Hepatocyte (in vitro differentiated cells): ENCODE results near the gene CSNK2A1. TPM values are rescaled to one million over a fixed set of nuclear protein-coding genes. Genes with fewer than 3 reads are reported as not detected.

Experiments used
- DNase-seq: peaks from one replicate; pipeline ENCODE4 v3.0.0-alpha.2; 2016; ENCODE audit warnings: low spot score
- H2AFZ ChIP-seq: fragments of 200-600 bp; sonication (generic); 2 replicates; pipeline ENCODE4 v1.6.0; 2016; ENCODE audit warnings: antibody characterized with exemption, mild to moderate bottlenecking
- H3K27ac ChIP-seq: fragments of 200-600 bp; sonication (generic); 2 replicates; pipeline ENCODE4 v1.5.1; 2016; ENCODE audit warnings: mild to moderate bottlenecking
- H3K27me3 ChIP-seq: fragments of 200-600 bp; sonication (generic); 2 replicates; pipeline ENCODE4 v1.6.1; 2016
- H3K36me3 ChIP-seq: fragments of 200-600 bp; sonication (generic); replicated peaks from 2 replicates; pipeline ENCODE4 v1.5.1; 2016; ENCODE audit warnings: low read depth; ENCODE audit not compliant: insufficient read depth
- H3K4me1 ChIP-seq: fragments of 200-600 bp; sonication (generic); 2 replicates; pipeline ENCODE4 v1.5.1; 2016; ENCODE audit warnings: mild to moderate bottlenecking, moderate library complexity; ENCODE audit not compliant: insufficient read depth
- H3K4me2 ChIP-seq: fragments of 200-600 bp; sonication (generic); 2 replicates; pipeline ENCODE4 v1.6.0; 2016
- H3K4me3 ChIP-seq: fragments of 200-600 bp; sonication (generic); 2 replicates; pipeline ENCODE4 v1.5.1; 2016; ENCODE audit warnings: mild to moderate bottlenecking
- H3K79me2 ChIP-seq: fragments of 200-600 bp; sonication (generic); 2 replicates; pipeline ENCODE4 v1.6.0; 2017; ENCODE audit warnings: mild to moderate bottlenecking
- H3K9me2 ChIP-seq: fragments of 200-600 bp; sonication (generic); replicated peaks from 2 replicates; pipeline ENCODE4 v1.6.0; 2017; ENCODE audit warnings: mild to moderate bottlenecking; ENCODE audit not compliant: insufficient read depth
- H3K9me3 ChIP-seq: fragments of 200-600 bp; sonication (generic); 2 replicates; pipeline ENCODE4 v1.5.1; 2016; ENCODE audit warnings: low read depth, mild to moderate bottlenecking
- H4K20me1 ChIP-seq: fragments of 200-600 bp; sonication (generic); 2 replicates; pipeline ENCODE4 v1.6.0; 2016; ENCODE audit warnings: mild to moderate bottlenecking; ENCODE audit not compliant: insufficient read depth, poor library complexity, severe bottlenecking
- EZH2 ChIP-seq: fragments of 200-600 bp; sonication (generic); IDR thresholded peaks from 2 replicates; pipeline ENCODE4 v1.6.1; 2016; ENCODE audit warnings: antibody characterized with exemption, mild to moderate bottlenecking, borderline replicate concordance
- EZH2phosphoT487 ChIP-seq: fragments of 200-600 bp; sonication (generic); IDR thresholded peaks from one replicate; pipeline ENCODE4 v1.6.1; 2018; ENCODE audit warnings: antibody characterized with exemption, mild to moderate bottlenecking, low read depth, moderate library complexity; ENCODE audit not compliant: unreplicated experiment, severe bottlenecking
- WGBS: methylation state at CpG from one replicate; pipeline ENCODE4 v1.1.6; 2016; ENCODE audit warnings: low lambda C conversion rate; ENCODE audit errors: missing lambda C conversion rate; 5-methylcytosine and 5-hydroxymethylcytosine counted together
- polyA plus RNA-seq: library from polyadenylated mRNA; unstranded; fragments of >200 nt; fragmentation: Nextera tagmentation; extraction: Ambion mirVana; gene quantifications from 2 replicates; pipeline ENCODE4 v1.2.1, GENCODE V29; 2016
- total RNA-seq: library from RNA; depleted of rRNA; stranded (reverse); fragments of >200 nt; gene quantifications from 2 replicates; pipeline ENCODE4 v1.2.3, GENCODE V29; 2014
- TF ChIP-seq, protein P1 (sequence below): fragments of 200-600 bp; sonication (generic); IDR thresholded peaks from 2 replicates; pipeline ENCODE4 v1.5.1; 2016; ENCODE audit warnings: antibody characterized with exemption, mild to moderate bottlenecking; ENCODE audit not compliant: poor library complexity

Gene CSNK2A1
- total and polyA plus RNA-seq, 2 experiments from 2014 or later, result 65.6 to 173 TPM

DNA sequence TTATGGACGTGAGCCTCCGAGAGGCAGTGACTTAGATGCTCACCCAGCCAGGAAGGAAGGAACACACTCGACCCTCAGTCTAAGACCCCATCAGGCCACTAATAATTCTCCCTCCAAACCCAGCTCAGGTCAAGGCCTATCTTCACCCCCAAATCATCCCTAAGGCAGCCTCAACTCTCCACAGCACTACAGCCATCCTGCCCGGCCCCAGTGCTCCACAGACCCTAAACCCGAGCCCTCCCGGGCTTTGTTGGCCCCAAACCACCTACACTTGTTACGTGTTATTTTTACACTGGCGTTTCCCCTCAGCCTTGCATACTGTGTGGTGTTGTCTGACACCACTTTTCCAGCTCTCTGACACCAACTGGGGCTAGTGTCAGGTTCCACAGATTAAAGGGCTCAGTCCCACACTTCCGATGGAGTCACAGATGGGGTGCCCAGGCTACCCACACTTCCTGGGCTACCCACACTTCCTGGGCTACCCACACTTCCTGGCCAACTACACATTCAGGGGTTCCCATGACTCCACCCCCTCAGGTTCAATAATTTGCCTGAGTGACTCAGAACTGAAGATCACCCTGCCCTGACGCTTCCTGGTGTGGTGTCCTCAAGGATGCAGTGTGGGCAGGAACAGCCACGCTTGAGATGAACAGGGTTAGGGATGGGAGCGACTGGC, 110.2 kb downstream of the CSNK2A1 start:
- Histone ChIP-seq H3K79me2 (no peaks in the 10 kb centered on the region), H3K27me3 (no peaks in the 10 kb centered on the region), H3K4me3 (no peak overlapping the region), H4K20me1 (no peaks in the 10 kb centered on the region), H3K4me2 (no peak overlapping the region), H3K9me3 (no peaks in the 10 kb centered on the region), H3K9me2 (no peaks in the 10 kb centered on the region), H3K4me1 (no peaks in the 10 kb centered on the region), H3K36me3 (no peaks in the 10 kb centered on the region), H2AFZ (no peak overlapping the region), H3K27ac (no peak overlapping the region)
- WGBS, result 88% methylated on average over 12 of the region's 12 CpGs
- TF ChIP-seq, protein P1, sequence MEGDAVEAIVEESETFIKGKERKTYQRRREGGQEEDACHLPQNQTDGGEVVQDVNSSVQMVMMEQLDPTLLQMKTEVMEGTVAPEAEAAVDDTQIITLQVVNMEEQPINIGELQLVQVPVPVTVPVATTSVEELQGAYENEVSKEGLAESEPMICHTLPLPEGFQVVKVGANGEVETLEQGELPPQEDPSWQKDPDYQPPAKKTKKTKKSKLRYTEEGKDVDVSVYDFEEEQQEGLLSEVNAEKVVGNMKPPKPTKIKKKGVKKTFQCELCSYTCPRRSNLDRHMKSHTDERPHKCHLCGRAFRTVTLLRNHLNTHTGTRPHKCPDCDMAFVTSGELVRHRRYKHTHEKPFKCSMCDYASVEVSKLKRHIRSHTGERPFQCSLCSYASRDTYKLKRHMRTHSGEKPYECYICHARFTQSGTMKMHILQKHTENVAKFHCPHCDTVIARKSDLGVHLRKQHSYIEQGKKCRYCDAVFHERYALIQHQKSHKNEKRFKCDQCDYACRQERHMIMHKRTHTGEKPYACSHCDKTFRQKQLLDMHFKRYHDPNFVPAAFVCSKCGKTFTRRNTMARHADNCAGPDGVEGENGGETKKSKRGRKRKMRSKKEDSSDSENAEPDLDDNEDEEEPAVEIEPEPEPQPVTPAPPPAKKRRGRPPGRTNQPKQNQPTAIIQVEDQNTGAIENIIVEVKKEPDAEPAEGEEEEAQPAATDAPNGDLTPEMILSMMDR, result no peak
- TF ChIP-seq EZH2phosphoT487, result no peak
- no peak for TF ChIP-seq EZH2
- no peak for DNase-seq

DNA sequence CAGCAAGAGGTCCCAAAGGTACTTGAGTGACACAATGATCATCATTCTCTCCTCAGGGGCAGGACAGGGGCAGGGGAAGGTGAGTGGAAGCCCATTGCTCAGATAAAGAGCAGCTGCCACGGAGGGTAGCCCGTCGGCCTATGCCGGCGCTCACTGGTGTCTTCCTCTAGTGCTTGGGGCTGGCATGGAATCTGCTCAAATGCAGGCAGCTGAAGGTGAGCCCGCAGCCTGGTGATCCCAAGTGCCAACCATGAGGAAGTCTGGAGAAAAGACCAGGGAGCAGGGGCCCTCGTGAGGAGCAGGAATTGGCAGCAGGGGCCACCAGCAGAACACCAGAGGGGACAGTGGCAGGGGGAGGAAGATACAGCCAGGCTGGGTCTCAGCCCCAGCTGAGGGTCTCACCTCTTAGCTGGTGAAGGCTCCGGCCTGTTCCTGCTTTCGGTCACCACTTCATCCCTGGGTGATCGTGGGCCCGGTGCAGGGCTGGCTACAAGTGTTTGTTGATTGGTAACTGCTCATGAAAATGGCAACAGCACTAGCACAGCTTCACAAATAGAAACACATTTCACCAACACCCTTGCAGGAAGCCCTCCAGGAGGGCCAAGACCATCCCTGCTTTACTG, 110.8 kb downstream of the CSNK2A1 start:
- Histone ChIP-seq H3K27ac (no peak overlapping the region), H3K27me3 (no peaks in the 10 kb centered on the region)
- no peak for DNase-seq

DNA sequence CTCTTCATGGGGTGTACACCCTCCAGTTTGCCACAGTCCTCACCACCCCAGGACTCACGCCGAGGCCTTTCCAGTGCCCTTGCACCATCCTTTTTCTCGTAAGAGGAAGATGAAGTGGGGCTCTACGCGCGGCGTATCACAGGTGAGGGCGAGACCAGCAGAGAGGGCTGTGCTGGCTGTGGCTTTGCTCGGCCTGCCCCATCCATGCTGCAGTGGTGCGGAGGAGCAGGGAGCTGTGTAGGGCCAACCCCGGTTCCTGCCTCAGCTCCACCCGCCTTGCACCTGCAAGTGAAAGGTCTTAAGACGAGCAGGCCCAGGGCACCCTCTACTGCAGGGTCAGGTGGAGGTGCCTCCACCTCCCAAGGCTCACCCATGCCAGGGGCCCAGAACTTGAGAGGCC, 111.4 kb downstream of the CSNK2A1 start:
- 96% methylated on average over 13 of the region's 13 CpGs for WGBS
- TF ChIP-seq EZH2 (no peak), EZH2phosphoT487 (no peak)
- TF ChIP-seq, protein P1, result no peak
- Histone ChIP-seq H3K4me1 (no peaks in the 10 kb centered on the region), H3K79me2 (no peaks in the 10 kb centered on the region), H3K36me3 (no peaks in the 10 kb centered on the region), H4K20me1 (no peaks in the 10 kb centered on the region), H3K27ac (no peak overlapping the region), H3K4me2 (no peak overlapping the region), H3K4me3 (no peak overlapping the region), H3K27me3 (no peaks in the 10 kb centered on the region), H3K9me3 (no peaks in the 10 kb centered on the region), H3K9me2 (no peaks in the 10 kb centered on the region), H2AFZ (no peak overlapping the region)
- no peak for DNase-seq

More for the DNA sequence above, 110.8 kb downstream of the CSNK2A1 start:
- Histone ChIP-seq H3K9me2 (no peaks in the 10 kb centered on the region), H3K36me3 (no peaks in the 10 kb centered on the region), H4K20me1 (no peaks in the 10 kb centered on the region), H2AFZ (no peak overlapping the region), H3K79me2 (no peaks in the 10 kb centered on the region), H3K4me2 (no peak overlapping the region), H3K4me1 (no peaks in the 10 kb centered on the region), H3K9me3 (no peaks in the 10 kb centered on the region), H3K4me3 (no peak overlapping the region)
- TF ChIP-seq, protein P1, result no peak
- TF ChIP-seq EZH2 (no peak), EZH2phosphoT487 (no peak)
- WGBS, result 96% methylated on average over 11 of the region's 11 CpGs
